K562 (cell line): ENCODE results near the gene TBX3. TPM values are rescaled to one million over a fixed set of nuclear protein-coding genes. Genes with fewer than 3 reads are reported as not detected.

ENCODE experiments used
- ATAC-seq: fragments of 200-7000 bp; cut with Tn5 transposase; 3 replicates; pipeline ENCODE4 v1.9.1; 2020; ENCODE audit warnings: moderate library complexity
- BruUV-seq: library from RNA; stranded (reverse); fragments of 400-500 nt; replicated peaks from 2 replicates; lab custom pipeline; 2021; lab: Mats Ljungman, UMichigan
- CTCF ChIA-PET: fragments of 300-600 bp; formaldehyde crosslinking; extraction: SDS; loops from one replicate; lab custom pipeline; 2021; ENCODE audit warnings: low intra/inter-chr PET ratio; lab: Yijun Ruan, JAX
- POLR2A ChIA-PET: fragments of 300-600, 350-650 bp; sonication (Branson Sonifier 250); formaldehyde crosslinking; extraction: SDS; loops from one replicate; lab custom pipeline; 2021; ENCODE audit warnings: antibody characterized with exemption, inconsistent platforms; lab: Yijun Ruan, JAX
- DNase-seq, 4 experiments: peaks; one replicate each; pipeline versions ENCODE4 v3.0.0 to v3.0.0-alpha.2; 2011 to 2018; ENCODE audit warnings: low spot score in 3 of 4, mixed read lengths in 3 of 4; ENCODE audit errors: extremely low read depth in 1 of 4
- FAIRE-seq: peaks from 2 replicates; lab custom pipeline; 2011; peaks lifted over from hg19 to GRCh38; lab: Jason Lieb, UNC
- H2AFZ ChIP-seq: 2 replicates; pipeline ENCODE4 v1.6.0; 2011; ENCODE audit warnings: low read depth, low read length, control low read depth, inconsistent platforms
- H3K27ac ChIP-seq: fragments of 200-600 bp; 3 replicates; pipeline ENCODE4 v1.8.0; 2011; ENCODE audit warnings: low read depth, mild to moderate bottlenecking, control low read depth, inconsistent platforms, low read length, moderate library complexity, mixed read lengths; ENCODE audit errors: extremely low read depth
- H3K27me3 ChIP-seq, 2 experiments: fragments of 300-600 bp in 1 of 2; 2 replicates in 1 of 2; 3 replicates in 1 of 2; pipeline versions ENCODE4 v1.6.0 to v1.8.0; 2011; ENCODE audit warnings: inconsistent platforms in 2 of 2, low read length in 2 of 2, mild to moderate bottlenecking in 1 of 2, mixed read lengths in 1 of 2, moderate library complexity in 1 of 2; ENCODE audit not compliant: control insufficient read depth in 2 of 2, insufficient read depth in 2 of 2
- H3K36me3 ChIP-seq: fragments of 300-600 bp; 3 replicates; pipeline ENCODE4 v1.8.0; 2011; ENCODE audit warnings: mild to moderate bottlenecking, low read length, inconsistent platforms; ENCODE audit not compliant: control insufficient read depth, insufficient read depth
- H3K4me1 ChIP-seq, 2 experiments: fragments of 200-600 bp in 1 of 2; replicated peaks in 1 of 2; 2 replicates in 1 of 2; 3 replicates in 1 of 2; pipeline versions ENCODE4 v1.5.1 to v1.8.0; 2011; ENCODE audit warnings: inconsistent platforms in 2 of 2, low read length in 2 of 2, mild to moderate bottlenecking in 1 of 2, mixed read lengths in 1 of 2, moderate library complexity in 1 of 2; ENCODE audit not compliant: control insufficient read depth in 2 of 2, insufficient read depth in 2 of 2
- H3K4me2 ChIP-seq: 2 replicates; pipeline ENCODE4 v1.6.1; 2011; ENCODE audit warnings: low read length, control low read depth, inconsistent platforms, mixed read lengths; ENCODE audit not compliant: insufficient read depth
- H3K4me3 ChIP-seq: fragments of 200-600 bp; sonication (generic), shearing (Covaris generic); 2 replicates; pipeline ENCODE4 v1.5.1; 2016; ENCODE audit warnings: control low read depth, inconsistent platforms
- H3K79me2 ChIP-seq: fragments of 200-600 bp; 3 replicates; pipeline ENCODE4 v1.8.0; 2011; ENCODE audit warnings: low read length, inconsistent platforms; ENCODE audit not compliant: control insufficient read depth, insufficient read depth
- H3K9ac ChIP-seq, 2 experiments: 2 replicates each; pipeline versions ENCODE4 v1.6.0 to v1.6.1; 2011; ENCODE audit warnings: low read depth in 2 of 2, low read length in 2 of 2, control low read depth in 1 of 2, inconsistent platforms in 1 of 2, mild to moderate bottlenecking in 1 of 2, mixed read lengths in 1 of 2; ENCODE audit not compliant: insufficient read depth in 1 of 2
- H3K9me1 ChIP-seq: one replicate; pipeline ENCODE4 v1.6.0; 2011; ENCODE audit warnings: inconsistent platforms, mild to moderate bottlenecking, low read length, moderate library complexity; ENCODE audit not compliant: control insufficient read depth, insufficient read depth
- H3K9me3 ChIP-seq: replicated peaks from 2 replicates; pipeline ENCODE4 v1.5.1; 2011; ENCODE audit warnings: low read depth, low read length, inconsistent platforms; ENCODE audit not compliant: control insufficient read depth, insufficient read depth
- H4K20me1 ChIP-seq: replicated peaks from 2 replicates; pipeline ENCODE4 v1.6.1; 2011; ENCODE audit warnings: low read length, inconsistent platforms, mixed read lengths; ENCODE audit not compliant: control insufficient read depth, insufficient read depth
- SPI1 ChIP-seq: IDR thresholded peaks from 2 replicates; pipeline ENCODE4 v1.6.1; 2011; ENCODE audit warnings: low read depth, low read length, control low read depth, borderline replicate concordance
- WGBS: fragments of 100-300 bp; shearing (Covaris generic); methylation state at CpG from one replicate; pipeline ENCODE4 v1.1.6; 2016; ENCODE audit warnings: low coverage, mixed read lengths; ENCODE audit not compliant: insufficient coverage; ENCODE audit errors: missing lambda C conversion rate; 5-methylcytosine and 5-hydroxymethylcytosine counted together
- in situ Hi-C: fragments of 300-500 bp; cut with MboI; formaldehyde crosslinking; loops from 4 replicates; pipeline ENCODE4 v1.15.0; 2018; ENCODE audit warnings: inconsistent platforms, mixed read lengths
- intact Hi-C: fragments of 100-400 bp; cut with micrococcal nuclease; formaldehyde crosslinking; loops from 2 replicates; pipeline ENCODE4 v1.14.2; 2022
- polyA plus RNA-seq, 8 experiments: library from polyadenylated mRNA; depleted of rRNA in 4 of 8; stranded (reverse) in 5 of 8; unstranded in 3 of 8; fragments of >200 nt; fragmentation: Nextera tagmentation in 2 of 8; fragmentation: Illumina TruSeq in 1 of 8; extraction: Ambion mirVana in 2 of 8; extraction: Trizol in 1 of 8; gene quantifications; 2 replicates each; pipeline versions ENCODE4 v1.2.1 to v1.2.3, GENCODE V29; 2011 to 2014; ENCODE audit warnings: inconsistent platforms in 1 of 8, missing spikeins in 1 of 8
- total RNA-seq, 7 experiments: library from RNA; depleted of rRNA in 6 of 7; stranded (reverse); fragments of >200 nt in 6 of 7; fragmentation: Illumina TruSeq in 2 of 7; extraction: Trizol in 2 of 7; gene quantifications; 2 replicates each; pipeline versions ENCODE4 v1.2.1 to v1.2.3, GENCODE V29; 2011 to 2021; ENCODE audit warnings: low replicate concordance in 1 of 7
- TF ChIP-seq, protein P1 (sequence below): fragments of 450-650 bp; IDR thresholded peaks from 2 replicates; pipeline ENCODE4 v1.6.1; 2018; ENCODE audit not compliant: partially characterized antibody

Gene TBX3
- total and polyA plus RNA-seq, 9 of the 15 experiments (the other 6 are each of a cell fraction or from before 2014, with no cell fraction given), result 0.03 to 0.60 (median 0.19) TPM

DNA sequence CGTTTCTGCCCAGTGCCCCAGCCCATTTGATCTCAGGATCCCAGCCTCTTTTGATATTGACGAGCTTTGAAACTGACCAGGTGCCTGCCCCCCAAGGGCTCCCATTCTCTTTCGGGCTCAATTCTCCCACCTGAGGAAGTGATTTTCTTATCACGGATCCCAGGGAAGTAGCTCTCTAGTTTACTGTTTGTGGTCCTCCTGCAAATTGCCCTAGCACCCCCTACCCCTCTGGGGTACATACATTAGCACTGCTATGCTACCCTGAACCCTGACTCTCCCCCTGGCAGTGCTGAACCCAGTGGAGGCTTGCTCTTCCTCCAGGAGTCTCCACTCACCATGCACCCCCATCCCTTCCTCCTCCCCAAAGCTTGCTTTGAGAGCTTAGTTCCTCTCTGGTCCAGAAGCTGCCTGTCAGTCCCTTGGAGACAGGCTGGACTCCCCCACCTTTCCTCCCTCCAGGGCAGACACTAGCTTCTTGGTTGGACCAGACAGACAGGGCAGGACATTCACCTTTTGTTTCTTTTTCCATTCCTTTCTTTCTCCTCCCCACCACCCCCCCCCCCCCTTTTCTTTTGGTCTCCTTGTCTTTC is 4.4 kb upstream of the TBX3 start:
- H3K27ac ChIP-seq, result no peak overlapping the region
- no peaks in the 10 kb centered on the region for H3K9me1 ChIP-seq
- 2% methylated on average over 4 of the region's 4 CpGs for WGBS
- in situ Hi-C loops, result no loop called here
- CTCF ChIA-PET, result no interaction called here
- BruUV-seq, result no TSS peak
- no peaks in the 10 kb centered on the region for H3K79me2 ChIP-seq
- TF ChIP-seq, protein P1, sequence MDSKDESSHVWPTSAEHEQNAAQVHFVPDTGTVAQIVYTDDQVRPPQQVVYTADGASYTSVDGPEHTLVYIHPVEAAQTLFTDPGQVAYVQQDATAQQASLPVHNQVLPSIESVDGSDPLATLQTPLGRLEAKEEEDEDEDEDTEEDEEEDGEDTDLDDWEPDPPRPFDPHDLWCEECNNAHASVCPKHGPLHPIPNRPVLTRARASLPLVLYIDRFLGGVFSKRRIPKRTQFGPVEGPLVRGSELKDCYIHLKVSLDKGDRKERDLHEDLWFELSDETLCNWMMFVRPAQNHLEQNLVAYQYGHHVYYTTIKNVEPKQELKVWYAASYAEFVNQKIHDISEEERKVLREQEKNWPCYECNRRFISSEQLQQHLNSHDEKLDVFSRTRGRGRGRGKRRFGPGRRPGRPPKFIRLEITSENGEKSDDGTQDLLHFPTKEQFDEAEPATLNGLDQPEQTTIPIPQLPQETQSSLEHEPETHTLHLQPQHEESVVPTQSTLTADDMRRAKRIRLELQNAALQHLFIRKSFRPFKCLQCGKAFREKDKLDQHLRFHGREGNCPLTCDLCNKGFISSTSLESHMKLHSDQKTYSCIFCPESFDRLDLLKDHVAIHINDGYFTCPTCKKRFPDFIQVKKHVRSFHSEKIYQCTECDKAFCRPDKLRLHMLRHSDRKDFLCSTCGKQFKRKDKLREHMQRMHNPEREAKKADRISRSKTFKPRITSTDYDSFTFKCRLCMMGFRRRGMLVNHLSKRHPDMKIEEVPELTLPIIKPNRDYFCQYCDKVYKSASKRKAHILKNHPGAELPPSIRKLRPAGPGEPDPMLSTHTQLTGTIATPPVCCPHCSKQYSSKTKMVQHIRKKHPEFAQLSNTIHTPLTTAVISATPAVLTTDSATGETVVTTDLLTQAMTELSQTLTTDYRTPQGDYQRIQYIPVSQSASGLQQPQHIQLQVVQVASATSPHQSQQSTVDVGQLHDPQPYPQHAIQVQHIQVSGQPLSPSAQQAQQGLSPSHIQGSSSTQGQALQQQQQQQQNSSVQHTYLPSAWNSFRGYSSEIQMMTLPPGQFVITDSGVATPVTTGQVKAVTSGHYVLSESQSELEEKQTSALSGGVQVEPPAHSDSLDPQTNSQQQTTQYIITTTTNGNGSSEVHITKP, result no peak
- TF ChIP-seq SPI1, result 0 out of 2 replicates have a peak, but pooled peaks have one; percentile 3
- TF ChIP-seq, all 486 proteins: peak for 1
- POLR2A ChIA-PET, result interaction anchor here (1.5 kb wide), 1 partner anchor 35 kb away, joined by 3 read pairs; no protein-coding TSS in a partner anchor
- no peaks in the 10 kb centered on the region for H3K36me3 ChIP-seq
- ATAC-seq (no peak), DNase-seq (no peak), FAIRE-seq (no peak)
- H3K9ac ChIP-seq, result no peak overlapping the region
- no peak overlapping the region for H3K4me2 ChIP-seq
- peaks cover 24 to 74% of the 10 kb centered on the region in 2 experiments; a peak in 4 of 5 replicates for H3K27me3 ChIP-seq
- H3K4me1 ChIP-seq, result peaks cover 0 to 15% of the 10 kb centered on the region in 2 experiments; a peak in 3 of 5 replicates
- H2AFZ ChIP-seq, result no peak overlapping the region
- no peak overlapping the region for H3K4me3 ChIP-seq
- no peaks in the 10 kb centered on the region for H3K9me3 ChIP-seq
- H4K20me1 ChIP-seq, result no peaks in the 10 kb centered on the region
- intact Hi-C loops, result no loop called here
